HepG2 (cell line): ENCODE measurements around the gene RTN4RL2. TPM values are rescaled to one million over a fixed set of nuclear protein-coding genes. Genes with fewer than 3 reads are reported as not detected.
A peak's percentile ranks its signal among the peaks of the same experiment; 100 is the strongest.

ENCODE experiments used
- KLF9 ChIP-seq: IDR thresholded peaks from 2 replicates; pipeline ENCODE4 v1.6.1; 2016; ENCODE audit warnings: low read depth
- MAZ ChIP-seq, 2 experiments: sonication (generic) in 1 of 2; formaldehyde crosslinking in 1 of 2; IDR thresholded peaks; 2 replicates each; pipeline versions ENCODE4 v1.5.0 to v1.6.1; 2012 to 2020; ENCODE audit warnings: low read depth in 2 of 2, mild to moderate bottlenecking in 2 of 2, borderline replicate concordance in 1 of 2, improper control_type of control experiment in 1 of 2, low read length in 1 of 2, missing genetic modification reagents in 1 of 2, moderate library complexity in 1 of 2
- MEIS1 ChIP-seq: sonication (generic); formaldehyde crosslinking; IDR thresholded peaks from 2 replicates; pipeline ENCODE4 v1.9.0; 2021; ENCODE audit warnings: mild to moderate bottlenecking, missing genetic modification reagents, moderate library complexity, borderline replicate concordance
- MYPOP ChIP-seq: sonication (generic); formaldehyde crosslinking; IDR thresholded peaks from 2 replicates; pipeline ENCODE4 v1.8.1; 2023; ENCODE audit warnings: mild to moderate bottlenecking, moderate library complexity, missing genetic modification reagents
- PAWR ChIP-seq: sonication (generic); formaldehyde crosslinking; IDR thresholded peaks from 2 replicates; pipeline ENCODE4 v1.4.0; 2020; ENCODE audit warnings: missing genetic modification reagents, mild to moderate bottlenecking, borderline replicate concordance
- PRDM15 ChIP-seq: sonication (generic); formaldehyde crosslinking; IDR thresholded peaks from 2 replicates; pipeline ENCODE4 v1.4.0; 2020; ENCODE audit warnings: missing genetic modification reagents
- SAP130 ChIP-seq: IDR thresholded peaks from 2 replicates; pipeline ENCODE4 v1.6.1; 2016; ENCODE audit warnings: low read depth
- STAG1 ChIP-seq: sonication (generic); formaldehyde crosslinking; IDR thresholded peaks from 2 replicates; pipeline ENCODE4 v1.4.0; 2020; ENCODE audit warnings: missing genetic modification reagents
- TGIF2 ChIP-seq: IDR thresholded peaks from 2 replicates; pipeline ENCODE4 v1.6.1; 2016; ENCODE audit warnings: control low read depth, missing compliant biosample characterization
- THYN1 ChIP-seq: sonication (generic); formaldehyde crosslinking; IDR thresholded peaks from 2 replicates; pipeline ENCODE4 v1.8.1; 2023; ENCODE audit warnings: low read depth, mild to moderate bottlenecking, moderate library complexity, missing genetic modification reagents, borderline replicate concordance
- ZBED4 ChIP-seq: sonication (generic); formaldehyde crosslinking; IDR thresholded peaks from 2 replicates; pipeline ENCODE4 v1.4.0; 2020; ENCODE audit warnings: missing genetic modification reagents, borderline replicate concordance
- ZNF10 ChIP-seq: sonication (generic); formaldehyde crosslinking; IDR thresholded peaks from 2 replicates; pipeline ENCODE4 v1.4.0; 2020; ENCODE audit warnings: mild to moderate bottlenecking, low read depth, missing genetic modification reagents, borderline replicate concordance
- ZNF101 ChIP-seq: sonication (generic); formaldehyde crosslinking; IDR thresholded peaks from 2 replicates; pipeline ENCODE4 v1.4.0; 2020; ENCODE audit warnings: mild to moderate bottlenecking, low read depth, missing genetic modification reagents, borderline replicate concordance
- polyA plus RNA-seq, 8 experiments: library from polyadenylated mRNA; depleted of rRNA in 3 of 8; stranded (reverse) in 7 of 8; unstranded in 1 of 8; fragments of >200 nt; fragmentation: Illumina TruSeq in 4 of 8; extraction: Trizol in 4 of 8; gene quantifications; 2 replicates each; pipeline versions ENCODE4 v1.2.1 to v1.2.3, GENCODE V29; 2011 to 2016; ENCODE audit warnings: low read depth in 4 of 8, missing spikeins in 1 of 8, mixed read lengths in 1 of 8; ENCODE audit not compliant: insufficient read depth in 1 of 8
- total RNA-seq, 5 experiments: library from RNA; depleted of rRNA; stranded (reverse); fragments of >200 nt; fragmentation: Illumina TruSeq; extraction: Trizol; gene quantifications; 2 replicates each; pipeline ENCODE4 v1.2.3, GENCODE V29; 2016; ENCODE audit warnings: low read depth in 1 of 5

The RTN4RL2 gene
- total and polyA plus RNA-seq, 2 of the 13 experiments (the other 11 are each of a cell fraction or from before 2014, with no cell fraction given) = 1.3 to 4.3 TPM

- TF ChIP-seq ZNF10 (CRISPR knock-in tag) (no peak), THYN1 (CRISPR knock-in tag) (no peak), MEIS1 (CRISPR knock-in tag) (peak; percentile 44; the same call in 1 of the 2 replicates), PAWR (CRISPR knock-in tag) (no peak), ZBED4 (no peak), MAZ (IDR thresholded peaks at IDR 0.05; ENCODE audit: borderline replicate concordance, low read depth, low read length) (no peak), MAZ (CRISPR knock-in tag; IDR thresholded peaks at IDR 0.05; ENCODE audit: low read depth) (no peak; the same call in 1 of the 2 replicates), ZNF101 (CRISPR knock-in tag) (no peak), TGIF2 (CRISPR knock-in tag) (peak; percentile 66; the same call in 1 of the 2 replicates), PRDM15 (CRISPR knock-in tag) (no peak), KLF9 (no peak), SAP130 (CRISPR knock-in tag) (peak; percentile 83), MYPOP (CRISPR knock-in tag) (peak; percentile 43; the same call in 1 of the 2 replicates), STAG1 (CRISPR knock-in tag) (no peak)
Observed at GRCh38 chr11:57434640-57435546, 25.4 kb upstream of the RTN4RL2 start (continued).
